Panc1 (cell line): ENCODE measurements around the gene APEH. TPM values are rescaled to one million over a fixed set of nuclear protein-coding genes. Genes with fewer than 3 reads are reported as not detected.

Source experiments
- ATAC-seq: fragments of 200-7000 bp; cut with Tn5 transposase; 2 replicates; pipeline ENCODE4 v1.9.1; 2020; ENCODE audit warnings: mild to moderate bottlenecking, moderate library complexity
- BruUV-seq: library from RNA; stranded (reverse); fragments of 400-500 nt; replicated peaks from 2 replicates; lab custom pipeline; 2021; lab: Mats Ljungman, UMichigan
- CTCF ChIA-PET: fragments of 300-600 bp; sonication (Branson Sonifier 250); formaldehyde crosslinking; loops from one replicate; lab custom pipeline; 2022; ENCODE audit warnings: antibody characterized with exemption; lab: Charles Lee
- POLR2A ChIA-PET: fragments of 300-600 bp; sonication (Branson Sonifier 250); formaldehyde crosslinking; loops from one replicate; lab custom pipeline; 2022; ENCODE audit warnings: antibody characterized with exemption; lab: Charles Lee
- DNase-seq: peaks from one replicate; pipeline ENCODE4 v3.0.0-alpha.2; 2010; ENCODE audit warnings: low read depth, low spot score
- H3K27ac ChIP-seq: 2 replicates; pipeline ENCODE4 v1.5.1; 2011; ENCODE audit warnings: mild to moderate bottlenecking, low read length, inconsistent platforms
- H3K27me3 ChIP-seq: fragments of 200-500 bp; sonication (Bioruptor generic); 2 replicates; pipeline ENCODE4 v1.6.0; 2014; ENCODE audit warnings: low read length, inconsistent platforms; ENCODE audit not compliant: control insufficient read depth, insufficient read depth
- H3K36me3 ChIP-seq: fragments of 200-500 bp; sonication (Bioruptor generic); 2 replicates; pipeline ENCODE4 v1.5.1; 2014; ENCODE audit warnings: inconsistent platforms, mild to moderate bottlenecking, low read length, moderate library complexity; ENCODE audit not compliant: control insufficient read depth, insufficient read depth
- H3K4me1 ChIP-seq: 2 replicates; pipeline ENCODE4 v1.5.1; 2011; ENCODE audit warnings: inconsistent platforms, mild to moderate bottlenecking, low read length, moderate library complexity; ENCODE audit not compliant: control insufficient read depth, insufficient read depth
- H3K4me3 ChIP-seq, 2 experiments: 2 replicates each; pipeline ENCODE4 v1.5.1; 2011 to 2012; ENCODE audit warnings: low read depth in 2 of 2, low read length in 2 of 2, mild to moderate bottlenecking in 2 of 2, inconsistent platforms in 1 of 2, moderate library complexity in 1 of 2
- H3K9me3 ChIP-seq: fragments of 200-500 bp; sonication (Bioruptor generic); 2 replicates; pipeline ENCODE4 v1.5.1; 2014; ENCODE audit warnings: low read depth, mild to moderate bottlenecking, inconsistent platforms, low read length, moderate library complexity; ENCODE audit not compliant: control insufficient read depth, insufficient read depth
- CTCF ChIP-seq: fragments of 450-650 bp; IDR thresholded peaks from 2 replicates; pipeline ENCODE4 v1.5.1; 2017; ENCODE audit warnings: mild to moderate bottlenecking
- POLR2AphosphoS5 ChIP-seq: IDR thresholded peaks from 2 replicates; pipeline ENCODE4 v1.6.1; 2012; ENCODE audit warnings: mild to moderate bottlenecking, low read depth, low read length, moderate library complexity
- REST ChIP-seq, 2 experiments: IDR thresholded peaks; 2 replicates each; pipeline ENCODE4 v1.6.1; 2011 to 2012; ENCODE audit warnings: low read depth in 2 of 2, control low read depth in 1 of 2, low read length in 1 of 2, mild to moderate bottlenecking in 1 of 2, moderate library complexity in 1 of 2; ENCODE audit not compliant: insufficient read depth in 1 of 2
- SIN3A ChIP-seq: IDR thresholded peaks from 2 replicates; pipeline ENCODE4 v1.6.1; 2012; ENCODE audit warnings: low read depth, mild to moderate bottlenecking, low read length, moderate library complexity, borderline replicate concordance; ENCODE audit not compliant: insufficient read depth
- TCF7L2 ChIP-seq: IDR thresholded peaks from 2 replicates; pipeline ENCODE4 v1.6.1; 2011; ENCODE audit warnings: mild to moderate bottlenecking, low read depth, low read length, inconsistent platforms
- in situ Hi-C: cut with HindIII; loops from 2 replicates; pipeline ENCODE4 v1.10.0; 2016; ENCODE audit warnings: low sequenced_read_pairs, low pct_unique_long_range_greater_than_20kb
- intact Hi-C: fragments of 100-400 bp; cut with micrococcal nuclease; formaldehyde crosslinking; loops from one replicate; pipeline ENCODE4 v1.10.0; 2022; ENCODE audit not compliant: unreplicated experiment
- total RNA-seq: library from RNA; stranded (reverse); gene quantifications from one replicate; pipeline ENCODE4 v1.2.1, GENCODE V29; 2021; ENCODE audit not compliant: unreplicated experiment

Gene APEH
- total RNA-seq, 1 experiment from 2014 or later = 131 TPM

GRCh38 chr3:49658711-49659110 is 15.4 kb upstream of the APEH start:
- intact Hi-C loops (no loop called here), in situ Hi-C loops (no loop called here)
- no peaks in the 10 kb centered on the region for H3K27me3 ChIP-seq
- BruUV-seq = no TSS peak
- no peaks in the 10 kb centered on the region for H3K4me1 ChIP-seq
- H3K4me3 ChIP-seq = no peak overlapping the region
- H3K27ac ChIP-seq = no peak overlapping the region
- TF ChIP-seq CTCF (no peak), SIN3A (no peak), REST (IDR thresholded peaks at IDR 0.05; ENCODE audit: insufficient read depth in 1 of 2, low read depth in 2 of 2, low read length in 1 of 2) (no peak), POLR2AphosphoS5 (no peak), TCF7L2 (no peak)
- ATAC-seq = no peak
- CTCF ChIA-PET = no interaction called here
- no peaks in the 10 kb centered on the region for H3K36me3 ChIP-seq
- no peaks in the 10 kb centered on the region for H3K9me3 ChIP-seq
- no peak for DNase-seq
- POLR2A ChIA-PET = no interaction called here

- in situ Hi-C loops = no loop called here
Measured at GRCh38 chr3:49659756-49660155, 14.4 kb upstream of the APEH start.

More at GRCh38 chr3:49659756-49660155, 14.4 kb upstream of the APEH start:
- Histone ChIP-seq H3K27ac (no peak overlapping the region), H3K9me3 (no peaks in the 10 kb centered on the region), H3K36me3 (no peaks in the 10 kb centered on the region), H3K4me3 (no peak overlapping the region), H3K4me1 (no peaks in the 10 kb centered on the region), H3K27me3 (no peaks in the 10 kb centered on the region)
- ATAC-seq = no peak
- ChIA-PET CTCF (no interaction called here), POLR2A (no interaction called here)
- TF ChIP-seq POLR2AphosphoS5 (no peak), TCF7L2 (no peak), CTCF (no peak)
- intact Hi-C loops = no loop called here
- DNase-seq = no peak
- no TSS peak for BruUV-seq
